Measurements from ENCODE around the gene CPED1.

DNA sequence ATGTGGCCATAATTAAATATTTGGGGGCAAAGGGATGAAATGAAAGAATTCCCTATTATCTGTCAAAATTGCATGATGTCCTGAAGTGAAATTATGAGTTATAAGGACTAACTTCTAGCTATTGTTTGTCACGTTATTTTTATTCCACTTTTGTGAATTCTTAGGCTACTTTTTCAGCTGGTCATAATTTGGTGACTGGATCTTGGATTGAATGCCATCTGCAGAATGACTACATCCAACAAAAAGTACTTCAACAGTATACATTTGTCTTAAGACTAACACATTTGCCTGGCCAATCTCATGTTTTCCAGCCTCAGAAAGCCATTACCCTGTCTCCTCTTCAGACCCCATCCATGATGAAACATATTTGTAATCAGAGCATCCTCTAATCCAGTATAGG is 292.1 kb downstream of the CPED1 start:
- TF ChIP-seq, protein P1, sequence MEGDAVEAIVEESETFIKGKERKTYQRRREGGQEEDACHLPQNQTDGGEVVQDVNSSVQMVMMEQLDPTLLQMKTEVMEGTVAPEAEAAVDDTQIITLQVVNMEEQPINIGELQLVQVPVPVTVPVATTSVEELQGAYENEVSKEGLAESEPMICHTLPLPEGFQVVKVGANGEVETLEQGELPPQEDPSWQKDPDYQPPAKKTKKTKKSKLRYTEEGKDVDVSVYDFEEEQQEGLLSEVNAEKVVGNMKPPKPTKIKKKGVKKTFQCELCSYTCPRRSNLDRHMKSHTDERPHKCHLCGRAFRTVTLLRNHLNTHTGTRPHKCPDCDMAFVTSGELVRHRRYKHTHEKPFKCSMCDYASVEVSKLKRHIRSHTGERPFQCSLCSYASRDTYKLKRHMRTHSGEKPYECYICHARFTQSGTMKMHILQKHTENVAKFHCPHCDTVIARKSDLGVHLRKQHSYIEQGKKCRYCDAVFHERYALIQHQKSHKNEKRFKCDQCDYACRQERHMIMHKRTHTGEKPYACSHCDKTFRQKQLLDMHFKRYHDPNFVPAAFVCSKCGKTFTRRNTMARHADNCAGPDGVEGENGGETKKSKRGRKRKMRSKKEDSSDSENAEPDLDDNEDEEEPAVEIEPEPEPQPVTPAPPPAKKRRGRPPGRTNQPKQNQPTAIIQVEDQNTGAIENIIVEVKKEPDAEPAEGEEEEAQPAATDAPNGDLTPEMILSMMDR (IDR thresholded peaks at IDR 0.05; ENCODE audit: poor library complexity, severe bottlenecking): no peak
- no peak for TF ChIP-seq TAF1 (IDR thresholded peaks at IDR 0.05; ENCODE audit: low read depth)
